HepG2 (cell line): ENCODE measurements around the gene DPT. TPM values are rescaled to one million over a fixed set of nuclear protein-coding genes. Genes with fewer than 3 reads are reported as not detected.

Source experiments
- ARID2 ChIP-seq: sonication (generic); formaldehyde crosslinking; IDR thresholded peaks from 2 replicates; pipeline ENCODE4 v1.8.1; 2022; ENCODE audit warnings: mild to moderate bottlenecking, missing genetic modification reagents, borderline replicate concordance
- BCL6 ChIP-seq: IDR thresholded peaks from 2 replicates; pipeline ENCODE4 v1.6.1; 2016; ENCODE audit warnings: missing genetic modification reagents, missing compliant biosample characterization
- IKZF1 ChIP-seq: fragments of 450-650 bp; IDR thresholded peaks from 2 replicates; pipeline ENCODE4 v1.7.1; 2016
- KDM1A ChIP-seq: IDR thresholded peaks from 2 replicates; pipeline ENCODE4 v1.6.1; 2016; ENCODE audit warnings: missing compliant biosample characterization
- NFE2 ChIP-seq: sonication (generic); formaldehyde crosslinking; IDR thresholded peaks from 2 replicates; pipeline ENCODE4 v1.4.0; 2020; ENCODE audit warnings: missing genetic modification reagents
- PAWR ChIP-seq: sonication (generic); formaldehyde crosslinking; IDR thresholded peaks from 2 replicates; pipeline ENCODE4 v1.4.0; 2020; ENCODE audit warnings: missing genetic modification reagents, mild to moderate bottlenecking, borderline replicate concordance
- SIN3B ChIP-seq: fragments of 150-350 bp; IDR thresholded peaks from 2 replicates; pipeline ENCODE4 v1.6.1; 2014; ENCODE audit warnings: low read length
- SRSF4 ChIP-seq: fragments of 200-400 bp; formaldehyde crosslinking; IDR thresholded peaks from one replicate; pipeline ENCODE4 v1.6.1; 2018; ENCODE audit warnings: mild to moderate bottlenecking, low read depth, low read length, moderate library complexity; ENCODE audit not compliant: poor library complexity, severe bottlenecking
- ZBTB1 ChIP-seq: sonication (generic); formaldehyde crosslinking; IDR thresholded peaks from 2 replicates; pipeline ENCODE4 v1.4.0; 2020; ENCODE audit warnings: missing genetic modification reagents, borderline replicate concordance
- polyA plus RNA-seq, 8 experiments: library from polyadenylated mRNA; depleted of rRNA in 3 of 8; stranded (reverse) in 7 of 8; unstranded in 1 of 8; fragments of >200 nt; fragmentation: Illumina TruSeq in 4 of 8; extraction: Trizol in 4 of 8; gene quantifications; 2 replicates each; pipeline versions ENCODE4 v1.2.1 to v1.2.3, GENCODE V29; 2011 to 2016; ENCODE audit warnings: low read depth in 4 of 8, missing spikeins in 1 of 8, mixed read lengths in 1 of 8; ENCODE audit not compliant: insufficient read depth in 1 of 8
- total RNA-seq, 5 experiments: library from RNA; depleted of rRNA; stranded (reverse); fragments of >200 nt; fragmentation: Illumina TruSeq; extraction: Trizol; gene quantifications; 2 replicates each; pipeline ENCODE4 v1.2.3, GENCODE V29; 2016; ENCODE audit warnings: low read depth in 1 of 5
- TF ChIP-seq, protein P1 (sequence below): sonication (generic); formaldehyde crosslinking; IDR thresholded peaks from 2 replicates; pipeline ENCODE4 v1.4.0; 2020; ENCODE audit warnings: missing genetic modification reagents
- TF ChIP-seq, protein P2 (sequence below): sonication (generic); formaldehyde crosslinking; IDR thresholded peaks from 2 replicates; pipeline ENCODE4; 2020; ENCODE audit warnings: missing genetic modification reagents, mild to moderate bottlenecking, borderline replicate concordance
- TF ChIP-seq, protein P3 (sequence below): fragments of 450-650 bp; IDR thresholded peaks from 2 replicates; pipeline ENCODE4 v1.6.1; 2016

The DPT gene
- total and polyA plus RNA-seq, 2 of the 13 experiments (the other 11 are each of a cell fraction or from before 2014, with no cell fraction given): 0.04 TPM; not detected in 1

DNA sequence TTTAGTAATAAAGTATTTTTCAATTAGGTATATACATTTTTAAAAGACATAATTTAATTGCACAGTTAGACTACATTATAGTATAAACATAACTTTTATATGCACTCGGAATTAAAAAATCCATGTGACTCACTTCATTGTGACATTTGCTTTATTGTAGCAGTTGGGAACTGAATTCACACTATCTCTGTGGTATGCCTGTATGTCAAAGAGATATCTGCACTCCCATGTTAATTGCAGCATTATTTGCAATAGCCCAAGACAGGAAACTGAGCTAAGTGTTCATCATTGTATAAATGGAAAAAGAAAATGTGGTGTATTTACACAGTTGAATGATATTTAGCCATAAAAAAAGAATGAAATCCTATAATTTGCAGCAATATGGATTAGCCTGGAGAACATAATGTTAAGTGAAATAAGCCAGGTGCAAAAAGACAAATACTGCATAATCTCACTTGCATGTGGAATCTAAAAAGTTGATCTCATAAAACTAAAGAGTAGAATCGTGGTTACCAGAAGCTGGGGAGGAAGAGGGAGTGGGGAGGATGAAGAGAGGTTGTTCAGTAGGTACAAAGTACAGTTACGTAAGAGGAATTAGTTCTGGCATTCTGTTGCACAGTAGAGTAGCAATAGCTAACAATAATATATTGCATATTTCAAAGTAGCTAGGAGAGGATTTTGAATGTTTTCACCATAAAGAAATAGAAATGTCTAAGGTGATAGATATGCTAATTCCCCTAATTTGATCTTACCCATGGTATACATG, 64.8 kb downstream of the DPT start (continued):
- TF ChIP-seq, protein P1, sequence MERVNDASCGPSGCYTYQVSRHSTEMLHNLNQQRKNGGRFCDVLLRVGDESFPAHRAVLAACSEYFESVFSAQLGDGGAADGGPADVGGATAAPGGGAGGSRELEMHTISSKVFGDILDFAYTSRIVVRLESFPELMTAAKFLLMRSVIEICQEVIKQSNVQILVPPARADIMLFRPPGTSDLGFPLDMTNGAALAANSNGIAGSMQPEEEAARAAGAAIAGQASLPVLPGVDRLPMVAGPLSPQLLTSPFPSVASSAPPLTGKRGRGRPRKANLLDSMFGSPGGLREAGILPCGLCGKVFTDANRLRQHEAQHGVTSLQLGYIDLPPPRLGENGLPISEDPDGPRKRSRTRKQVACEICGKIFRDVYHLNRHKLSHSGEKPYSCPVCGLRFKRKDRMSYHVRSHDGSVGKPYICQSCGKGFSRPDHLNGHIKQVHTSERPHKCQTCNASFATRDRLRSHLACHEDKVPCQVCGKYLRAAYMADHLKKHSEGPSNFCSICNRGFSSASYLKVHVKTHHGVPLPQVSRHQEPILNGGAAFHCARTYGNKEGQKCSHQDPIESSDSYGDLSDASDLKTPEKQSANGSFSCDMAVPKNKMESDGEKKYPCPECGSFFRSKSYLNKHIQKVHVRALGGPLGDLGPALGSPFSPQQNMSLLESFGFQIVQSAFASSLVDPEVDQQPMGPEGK: peak; percentile 52
- TF ChIP-seq ZBTB1 (CRISPR knock-in tag): no peak
- no peak for TF ChIP-seq KDM1A
- TF ChIP-seq NFE2 (CRISPR knock-in tag): no peak
- TF ChIP-seq ARID2: no peak
- no peak for TF ChIP-seq SRSF4
- no peak for TF ChIP-seq IKZF1
- TF ChIP-seq BCL6 (CRISPR knock-in tag): 0 out of 2 replicates have a peak, but pooled peaks have one; percentile 24
- no peak for TF ChIP-seq PAWR
- TF ChIP-seq, protein P2, sequence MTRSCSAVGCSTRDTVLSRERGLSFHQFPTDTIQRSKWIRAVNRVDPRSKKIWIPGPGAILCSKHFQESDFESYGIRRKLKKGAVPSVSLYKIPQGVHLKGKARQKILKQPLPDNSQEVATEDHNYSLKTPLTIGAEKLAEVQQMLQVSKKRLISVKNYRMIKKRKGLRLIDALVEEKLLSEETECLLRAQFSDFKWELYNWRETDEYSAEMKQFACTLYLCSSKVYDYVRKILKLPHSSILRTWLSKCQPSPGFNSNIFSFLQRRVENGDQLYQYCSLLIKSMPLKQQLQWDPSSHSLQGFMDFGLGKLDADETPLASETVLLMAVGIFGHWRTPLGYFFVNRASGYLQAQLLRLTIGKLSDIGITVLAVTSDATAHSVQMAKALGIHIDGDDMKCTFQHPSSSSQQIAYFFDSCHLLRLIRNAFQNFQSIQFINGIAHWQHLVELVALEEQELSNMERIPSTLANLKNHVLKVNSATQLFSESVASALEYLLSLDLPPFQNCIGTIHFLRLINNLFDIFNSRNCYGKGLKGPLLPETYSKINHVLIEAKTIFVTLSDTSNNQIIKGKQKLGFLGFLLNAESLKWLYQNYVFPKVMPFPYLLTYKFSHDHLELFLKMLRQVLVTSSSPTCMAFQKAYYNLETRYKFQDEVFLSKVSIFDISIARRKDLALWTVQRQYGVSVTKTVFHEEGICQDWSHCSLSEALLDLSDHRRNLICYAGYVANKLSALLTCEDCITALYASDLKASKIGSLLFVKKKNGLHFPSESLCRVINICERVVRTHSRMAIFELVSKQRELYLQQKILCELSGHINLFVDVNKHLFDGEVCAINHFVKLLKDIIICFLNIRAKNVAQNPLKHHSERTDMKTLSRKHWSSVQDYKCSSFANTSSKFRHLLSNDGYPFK (CRISPR knock-in tag): no peak
- TF ChIP-seq, protein P3, sequence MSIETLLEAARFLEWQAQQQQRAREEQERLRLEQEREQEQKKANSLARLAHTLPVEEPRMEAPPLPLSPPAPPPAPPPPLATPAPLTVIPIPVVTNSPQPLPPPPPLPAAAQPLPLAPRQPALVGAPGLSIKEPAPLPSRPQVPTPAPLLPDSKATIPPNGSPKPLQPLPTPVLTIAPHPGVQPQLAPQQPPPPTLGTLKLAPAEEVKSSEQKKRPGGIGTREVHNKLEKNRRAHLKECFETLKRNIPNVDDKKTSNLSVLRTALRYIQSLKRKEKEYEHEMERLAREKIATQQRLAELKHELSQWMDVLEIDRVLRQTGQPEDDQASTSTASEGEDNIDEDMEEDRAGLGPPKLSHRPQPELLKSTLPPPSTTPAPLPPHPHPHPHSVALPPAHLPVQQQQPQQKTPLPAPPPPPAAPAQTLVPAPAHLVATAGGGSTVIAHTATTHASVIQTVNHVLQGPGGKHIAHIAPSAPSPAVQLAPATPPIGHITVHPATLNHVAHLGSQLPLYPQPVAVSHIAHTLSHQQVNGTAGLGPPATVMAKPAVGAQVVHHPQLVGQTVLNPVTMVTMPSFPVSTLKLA: no peak
- TF ChIP-seq SIN3B: no peak
